Naive thymus-derived CD8-positive, alpha-beta T cell (primary cell): ENCODE results near the gene PFAS. TPM values are rescaled to one million over a fixed set of nuclear protein-coding genes. Genes with fewer than 3 reads are reported as not detected.

Source experiments
- ATAC-seq, 2 donors: fragments of 150-1000 bp; cut with Tn5 transposase in 1 of 2; sonication (Bioruptor Pico), chemical (Tn5 transposase) in 1 of 2; 1 replicate in 1 of 2; 2 replicates in 1 of 2; pipeline ENCODE4 v1.10.0; 2021; ENCODE audit warnings: mild to moderate bottlenecking in 2 of 2, moderate library complexity in 2 of 2
- POLR2A ChIA-PET: fragments of 350-600 bp; sonication (Branson Sonifier 250); formaldehyde crosslinking; loops from one replicate; lab custom pipeline; 2021; ENCODE audit warnings: antibody characterized with exemption; lab: Charles Lee
- DNase-seq, 10 donors: peaks; one replicate each; pipeline versions ENCODE4 v3.0.0 to v3.0.0-alpha.2; 2020 to 2022
- H3K27ac Mint-ChIP-seq, 10 donors: one replicate each; pipeline ENCODE4 v1.8.0; 2020 to 2022; ENCODE audit warnings: mild to moderate bottlenecking in 10 of 10, mixed read lengths in 10 of 10, moderate library complexity in 4 of 10, inconsistent platforms in 1 of 10
- H3K27me3 Mint-ChIP-seq, 5 donors: one replicate each; pipeline ENCODE4 v1.8.0; 2021 to 2022; ENCODE audit warnings: mixed read lengths in 5 of 5
- H3K36me3 Mint-ChIP-seq, 3 donors: one replicate each; pipeline ENCODE4 v1.8.0; 2020 to 2022; ENCODE audit warnings: mixed read lengths in 3 of 3, mild to moderate bottlenecking in 2 of 3, inconsistent platforms in 1 of 3
- H3K4me1 Mint-ChIP-seq, 4 donors: one replicate each; pipeline ENCODE4 v1.8.0; 2021 to 2022; ENCODE audit warnings: mixed read lengths in 4 of 4
- H3K4me3 Mint-ChIP-seq, 10 donors: one replicate each; pipeline ENCODE4 v1.8.0; 2020 to 2022; ENCODE audit warnings: mild to moderate bottlenecking in 10 of 10, mixed read lengths in 10 of 10, moderate library complexity in 6 of 10, inconsistent platforms in 1 of 10
- H3K9me3 Mint-ChIP-seq, 9 donors: one replicate each; pipeline ENCODE4 v1.8.0; 2020 to 2022; ENCODE audit warnings: mixed read lengths in 9 of 9, mild to moderate bottlenecking in 3 of 9, inconsistent platforms in 1 of 9, moderate library complexity in 1 of 9
- polyA plus RNA-seq, 3 donors: library from polyadenylated mRNA; unstranded; fragments of 300-500 nt; fragmentation: Illumina TruSeq; gene quantifications; one replicate each; pipeline ENCODE4 v1.2.3, GENCODE V29; 2021
- total RNA-seq, 8 experiments: library from RNA in 2 of 8; stranded (reverse) in 2 of 8; gene quantifications; one replicate each; pipeline ENCODE4 v1.2.3 and lab custom pipeline; 2021 to 2026

PFAS gene
- total and polyA plus RNA-seq, 5 experiments from 2014 or later = 10.1 to 44.0 (median 20.9) TPM

DNA sequence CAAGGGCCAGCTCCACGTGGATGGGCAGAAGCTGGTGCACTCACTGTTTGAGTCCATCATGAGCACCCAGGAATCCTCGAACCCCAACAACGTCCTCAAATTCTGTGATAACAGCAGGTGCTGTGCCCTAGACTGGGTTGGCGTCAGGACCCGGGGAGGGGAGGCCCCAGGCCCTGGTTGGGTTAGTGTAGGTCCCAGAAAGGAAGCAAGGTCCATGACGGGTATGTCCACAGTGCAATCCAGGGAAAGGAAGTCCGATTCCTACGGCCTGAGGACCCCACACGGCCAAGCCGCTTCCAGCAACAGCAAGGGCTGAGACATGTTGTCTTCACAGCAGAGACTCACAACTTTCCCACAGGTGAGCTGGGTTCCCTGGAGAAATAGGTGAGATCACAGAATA lies 7.2 kb downstream of the PFAS start:
- H3K27me3 Mint-ChIP-seq = no peaks in the 10 kb centered on the region
- no peak overlapping the region for H3K4me3 Mint-ChIP-seq
- no peaks in the 10 kb centered on the region for H3K4me1 Mint-ChIP-seq
- POLR2A ChIA-PET = no interaction called here
- ATAC-seq (no peak), DNase-seq (no peak)
- peak overlapping the region in 1 of 10 donors; percentile 15 for H3K27ac Mint-ChIP-seq
- no peaks in the 10 kb centered on the region for H3K9me3 Mint-ChIP-seq
- peaks cover 0 to 59% (median 18%) of the 10 kb centered on the region in 3 donors for H3K36me3 Mint-ChIP-seq

GRCh38 chr17:8256691-8257090 lies 7.6 kb downstream of the PFAS start:
- POLR2A ChIA-PET = interaction anchor here (1.6 kb wide), 1 partner anchor 9 kb away, joined by 5 read pairs; the partner anchor contains the start of gene CTC1
- H3K36me3 Mint-ChIP-seq = peaks cover 0 to 63% (median 18%) of the 10 kb centered on the region in 3 donors

GRCh38 chr17:8257801-8258200 lies 8.7 kb downstream of the PFAS start:
- POLR2A ChIA-PET = interaction anchor here (1.6 kb wide), 1 partner anchor 11 kb away, joined by 5 read pairs; the partner anchor contains the start of gene CTC1
- no peak for ATAC-seq

More at GRCh38 chr17:8256691-8257090, 7.6 kb downstream of the PFAS start:
- H3K27ac Mint-ChIP-seq = peak overlapping the region in 1 of 10 donors; percentile 32
- H3K4me3 Mint-ChIP-seq = peak overlapping the region in 1 of 10 donors; percentile 14
- H3K9me3 Mint-ChIP-seq = no peaks in the 10 kb centered on the region
- H3K27me3 Mint-ChIP-seq = no peaks in the 10 kb centered on the region
- no peaks in the 10 kb centered on the region for H3K4me1 Mint-ChIP-seq
- ATAC-seq = no peak
- no peak for DNase-seq

DNA sequence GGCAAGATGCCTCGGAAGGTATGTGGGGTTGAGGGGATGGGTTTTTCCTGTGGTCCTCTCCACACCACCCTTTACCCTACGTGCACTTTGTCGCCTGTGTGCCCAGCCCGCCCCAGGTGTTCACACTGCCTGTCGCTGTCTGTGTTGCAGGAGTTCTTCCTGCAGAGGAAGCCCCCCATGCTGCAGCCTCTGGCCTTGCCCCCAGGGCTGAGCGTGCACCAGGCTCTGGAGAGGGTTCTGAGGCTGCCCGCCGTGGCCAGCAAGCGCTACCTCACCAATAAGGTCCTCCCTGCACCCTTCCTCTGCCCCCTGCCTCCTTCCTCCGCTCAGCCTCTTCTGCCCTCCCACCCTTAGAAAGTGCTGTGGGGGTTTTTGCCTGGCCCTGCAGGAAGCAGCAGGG lies 15.2 kb downstream of the PFAS start:
- ATAC-seq (no peak), DNase-seq (no peak)
- no peaks in the 10 kb centered on the region for H3K4me1 Mint-ChIP-seq
- no peaks in the 10 kb centered on the region for H3K27me3 Mint-ChIP-seq
- no peak overlapping the region for H3K4me3 Mint-ChIP-seq
- H3K9me3 Mint-ChIP-seq = no peaks in the 10 kb centered on the region
- no peak overlapping the region for H3K27ac Mint-ChIP-seq
- H3K36me3 Mint-ChIP-seq = peaks cover 0 to 69% (median 23%) of the 10 kb centered on the region in 3 donors
- POLR2A ChIA-PET = interaction anchor here (1.1 to 1.3 kb wide), 2 partner anchors 29 to 31 kb away, joined by 4 to 5 read pairs; partner anchors contain the start of gene SLC25A35

More at GRCh38 chr17:8257801-8258200, 8.7 kb downstream of the PFAS start:
- no peaks in the 10 kb centered on the region for H3K4me1 Mint-ChIP-seq
- H3K27me3 Mint-ChIP-seq = no peaks in the 10 kb centered on the region
- no peak overlapping the region for H3K4me3 Mint-ChIP-seq
- no peak overlapping the region for H3K27ac Mint-ChIP-seq
- H3K36me3 Mint-ChIP-seq = peaks cover 0 to 70% (median 20%) of the 10 kb centered on the region in 3 donors
- H3K9me3 Mint-ChIP-seq = no peaks in the 10 kb centered on the region
- DNase-seq = no peak

GRCh38 chr17:8264836-8265542 lies 15.9 kb downstream of the PFAS start:
- POLR2A ChIA-PET = interaction anchor here (1.1 to 1.3 kb wide), 2 partner anchors 30 kb away, joined by 4 to 5 read pairs; partner anchors contain the start of gene SLC25A35
- no peaks in the 10 kb centered on the region for H3K4me1 Mint-ChIP-seq
- ATAC-seq = no peak
- DNase-seq = no peak
- no peak overlapping the region for H3K4me3 Mint-ChIP-seq
- H3K36me3 Mint-ChIP-seq = peaks cover 0 to 70% (median 23%) of the 10 kb centered on the region in 3 donors
- H3K27ac Mint-ChIP-seq = peak overlapping the region in 1 of 10 donors; percentile 18
- no peaks in the 10 kb centered on the region for H3K27me3 Mint-ChIP-seq
- H3K9me3 Mint-ChIP-seq = no peaks in the 10 kb centered on the region

- POLR2A ChIA-PET = interaction anchor here (1.0 to 1.3 kb wide), 2 partner anchors 19 to 46 kb away, joined by 3 to 4 read pairs; partner anchors contain the start of gene CTC1
- DNase-seq = no peak
- Mint-ChIP-seq H3K27me3 (no peaks in the 10 kb centered on the region), H3K4me3 (no peak overlapping the region), H3K9me3 (no peaks in the 10 kb centered on the region), H3K36me3 (peaks cover 0 to 58% (median 12%) of the 10 kb centered on the region in 3 donors), H3K4me1 (no peaks in the 10 kb centered on the region), H3K27ac (peak overlapping the region in 1 of 10 donors; percentile 35)
- no peak for ATAC-seq
Observed at GRCh38 chr17:8266648-8267479, 17.8 kb downstream of the PFAS start.

DNA sequence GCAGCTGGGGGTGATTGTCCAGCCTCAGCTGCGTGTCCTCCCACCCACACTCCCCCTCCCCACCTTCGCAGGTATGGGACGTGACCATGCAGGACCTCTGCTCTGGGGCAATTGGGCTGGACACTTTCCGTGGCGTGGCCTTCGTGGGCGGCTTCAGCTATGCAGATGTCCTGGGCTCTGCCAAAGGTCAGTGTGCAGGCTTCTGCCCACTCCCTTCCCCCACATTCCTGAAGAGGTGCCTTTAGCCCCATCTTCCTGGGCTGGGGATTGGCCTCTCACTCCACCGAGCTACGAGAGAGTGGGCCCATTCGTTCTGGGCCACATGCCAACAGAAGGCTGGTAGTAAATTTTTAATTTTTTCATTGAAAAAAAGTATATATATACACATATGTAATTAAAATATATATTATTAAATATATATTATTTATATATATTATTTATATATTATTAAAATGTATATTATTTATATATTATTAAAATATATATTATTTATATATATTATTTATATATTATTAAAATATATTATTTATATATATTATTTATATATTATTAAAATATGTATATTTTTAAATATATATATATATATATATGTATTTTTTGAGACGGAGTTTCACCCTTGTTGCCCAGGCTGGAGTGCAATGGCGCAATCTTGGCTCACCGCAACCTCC lies 18.5 kb downstream of the PFAS start:
- POLR2A ChIA-PET = interaction anchor here (1.3 kb wide), 1 partner anchor 46 kb away, joined by 4 read pairs; no protein-coding TSS in a partner anchor
- H3K36me3 Mint-ChIP-seq = peaks cover 0 to 54% (median 10%) of the 10 kb centered on the region in 3 donors
- DNase-seq (no peak), ATAC-seq (no peak)
- no peaks in the 10 kb centered on the region for H3K4me1 Mint-ChIP-seq
- no peak overlapping the region for H3K4me3 Mint-ChIP-seq
- H3K9me3 Mint-ChIP-seq = no peaks in the 10 kb centered on the region
- no peaks in the 10 kb centered on the region for H3K27me3 Mint-ChIP-seq
- H3K27ac Mint-ChIP-seq = no peak overlapping the region

DNA sequence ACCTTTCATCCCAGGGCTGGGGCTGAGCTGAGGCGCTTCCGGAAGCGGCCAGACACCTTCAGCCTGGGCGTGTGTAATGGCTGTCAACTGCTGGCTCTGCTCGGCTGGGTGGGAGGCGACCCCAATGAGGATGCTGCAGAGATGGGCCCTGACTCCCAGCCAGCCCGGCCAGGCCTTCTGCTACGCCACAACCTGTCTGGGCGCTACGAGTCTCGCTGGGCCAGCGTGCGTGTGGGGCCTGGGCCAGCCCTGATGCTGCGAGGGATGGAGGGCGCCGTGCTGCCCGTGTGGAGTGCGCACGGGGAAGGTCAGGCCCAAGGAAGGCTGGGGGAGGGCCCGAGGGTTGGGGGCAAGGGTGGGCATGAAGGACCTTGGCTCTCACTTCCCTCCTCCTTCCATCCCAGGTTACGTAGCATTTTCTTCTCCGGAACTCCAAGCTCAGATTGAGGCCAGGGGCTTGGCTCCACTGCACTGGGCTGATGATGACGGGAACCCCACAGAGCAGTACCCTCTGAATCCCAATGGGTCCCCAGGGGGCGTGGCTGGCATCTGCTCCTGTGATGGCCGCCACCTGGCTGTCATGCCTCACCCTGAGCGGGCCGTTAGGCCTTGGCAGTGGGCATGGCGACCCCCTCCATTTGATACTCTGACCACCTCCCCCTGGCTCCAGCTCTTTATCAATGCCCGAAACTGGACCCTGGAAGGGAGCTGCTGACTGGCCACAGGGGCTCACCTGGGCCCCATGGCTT lies 19.6 kb downstream of the PFAS start:
- Mint-ChIP-seq H3K27ac (no peak overlapping the region), H3K27me3 (no peaks in the 10 kb centered on the region), H3K36me3 (peaks cover 0 to 43% (median 10%) of the 10 kb centered on the region in 3 donors), H3K4me1 (no peaks in the 10 kb centered on the region), H3K9me3 (no peaks in the 10 kb centered on the region), H3K4me3 (no peak overlapping the region)
- no peak for DNase-seq
- ATAC-seq = no peak
- POLR2A ChIA-PET = interaction anchor here (1.0 kb wide), 1 partner anchor 45 kb away, joined by 3 read pairs; no protein-coding TSS in a partner anchor

- Mint-ChIP-seq H3K4me3 (no peak overlapping the region), H3K36me3 (peaks cover 0 to 21% (median 2%) of the 10 kb centered on the region in 3 donors), H3K4me1 (peaks cover 0 to 5% (median 0%) of the 10 kb centered on the region in 4 donors), H3K9me3 (no peaks in the 10 kb centered on the region), H3K27ac (no peak overlapping the region), H3K27me3 (no peaks in the 10 kb centered on the region)
- DNase-seq = no peak
- POLR2A ChIA-PET = interaction anchor here (0.9 kb wide), 1 partner anchor 11 kb away, joined by 3 read pairs; no protein-coding TSS in a partner anchor
- no peak for ATAC-seq
Observed at GRCh38 chr17:8272421-8272820, 23.3 kb downstream of the PFAS start.

GRCh38 chr17:8273884-8274444 lies 24.9 kb downstream of the PFAS start:
- DNase-seq (no peak), ATAC-seq (no peak)
- Mint-ChIP-seq H3K27me3 (no peaks in the 10 kb centered on the region), H3K4me1 (peaks cover 0 to 5% (median 0%) of the 10 kb centered on the region in 4 donors), H3K9me3 (no peaks in the 10 kb centered on the region), H3K4me3 (no peak overlapping the region), H3K27ac (no peak overlapping the region), H3K36me3 (peaks cover 0 to 14% (median 2%) of the 10 kb centered on the region in 3 donors)
- POLR2A ChIA-PET = interaction anchor here (0.6 kb wide), 2 partner anchors 15 to 30 kb away, joined by 3 read pairs; no protein-coding TSS in a partner anchor

GRCh38 chr17:8274816-8275215 lies 25.7 kb downstream of the PFAS start:
- Mint-ChIP-seq H3K4me3 (no peak overlapping the region), H3K4me1 (peaks cover 0 to 7% (median 0%) of the 10 kb centered on the region in 4 donors), H3K27me3 (no peaks in the 10 kb centered on the region), H3K27ac (no peak overlapping the region), H3K36me3 (peaks cover 0 to 8% (median 2%) of the 10 kb centered on the region in 3 donors), H3K9me3 (no peaks in the 10 kb centered on the region)
- DNase-seq (no peak), ATAC-seq (no peak)
- POLR2A ChIA-PET = interaction anchor here (0.6 kb wide), 1 partner anchor 31 kb away, joined by 3 read pairs; no protein-coding TSS in a partner anchor
